Stimulated activated naive CD8-positive, alpha-beta T cell treated with anti-CD3 and anti-CD28 coated beads, Interleukin-15, amount 100 ng/mL, for 72 hours (primary cell): ENCODE data around the gene IDH3A.
"Not testable (repeated sequence)": the region's sequence is repeated elsewhere in the genome, so short reads cannot be mapped to it uniquely, and the experiment has no call there.

Experiments used
- ATAC-seq: fragments of 150-1000 bp; cut with Tn5 transposase; 2 replicates; pipeline ENCODE4 v1.10.0; 2021; ENCODE audit warnings: mild to moderate bottlenecking, moderate library complexity
- DNase-seq, 2 donors: peaks; one replicate each; pipeline ENCODE4 v3.0.0; 2021 to 2022
- H3K27ac Mint-ChIP-seq, 2 donors: one replicate each; pipeline ENCODE4 v1.8.0; 2022; ENCODE audit warnings: mild to moderate bottlenecking in 2 of 2, mixed read lengths in 2 of 2, moderate library complexity in 2 of 2
- H3K27me3 Mint-ChIP-seq: one replicate; pipeline ENCODE4 v1.8.0; 2022; ENCODE audit warnings: mixed read lengths
- H3K4me1 Mint-ChIP-seq: one replicate; pipeline ENCODE4 v1.8.0; 2022; ENCODE audit warnings: mild to moderate bottlenecking, mixed read lengths
- H3K4me3 Mint-ChIP-seq, 2 donors: one replicate each; pipeline ENCODE4 v1.8.0; 2022; ENCODE audit warnings: mild to moderate bottlenecking in 2 of 2, mixed read lengths in 2 of 2, moderate library complexity in 1 of 2
- H3K9me3 Mint-ChIP-seq, 2 donors: one replicate each; pipeline ENCODE4 v1.8.0; 2022; ENCODE audit warnings: mixed read lengths in 2 of 2

The IDH3A gene

GRCh38 chr15:78146425-78147154 is 2.6 kb upstream of the IDH3A start:
- DNase-seq = no peak
- no peak for ATAC-seq
- Mint-ChIP-seq H3K9me3 (no peaks in the 10 kb centered on the region), H3K4me3 (no peak overlapping the region), H3K27ac (no peak overlapping the region), H3K27me3 (no peaks in the 10 kb centered on the region), H3K4me1 (peaks cover 34% of the 10 kb centered on the region)

GRCh38 chr15:78147566-78147965 is 1.6 kb upstream of the IDH3A start:
- Mint-ChIP-seq H3K27ac (no peak overlapping the region), H3K9me3 (no peaks in the 10 kb centered on the region), H3K27me3 (no peaks in the 10 kb centered on the region), H3K4me3 (peak overlapping the region; percentile 90 to 98), H3K4me1 (peaks cover 37% of the 10 kb centered on the region)
- DNase-seq (no peak), ATAC-seq (no peak)

GRCh38 chr15:78148392-78149067 is 632 bp upstream of the IDH3A start:
- no peaks in the 10 kb centered on the region for H3K9me3 Mint-ChIP-seq
- ATAC-seq (peak; percentile 3), DNase-seq (no peak)
- H3K27ac Mint-ChIP-seq = peak overlapping the region; percentile 88 to 96
- peaks cover 45% of the 10 kb centered on the region for H3K4me1 Mint-ChIP-seq
- no peaks in the 10 kb centered on the region for H3K27me3 Mint-ChIP-seq
- peak overlapping the region; percentile 90 to 98 for H3K4me3 Mint-ChIP-seq

GRCh38 chr15:78149805-78150751 is 916 bp downstream of the IDH3A start:
- Mint-ChIP-seq H3K9me3 (no peaks in the 10 kb centered on the region), H3K27ac (peak overlapping the region; percentile 93 to 96), H3K27me3 (no peaks in the 10 kb centered on the region), H3K4me3 (peak overlapping the region; percentile 90 to 98), H3K4me1 (peaks cover 45% of the 10 kb centered on the region)
- no peak for DNase-seq
- no peak for ATAC-seq

- peaks cover 45% of the 10 kb centered on the region for H3K4me1 Mint-ChIP-seq
- not testable (repeated sequence) for ATAC-seq, DNase-seq, H3K27ac Mint-ChIP-seq, H3K27me3 Mint-ChIP-seq, H3K9me3 Mint-ChIP-seq
- H3K4me3 Mint-ChIP-seq = peak overlapping the region; percentile 90 to 98
Measured at GRCh38 chr15:78151075-78151474, 1.9 kb downstream of the IDH3A start.

GRCh38 chr15:78154955-78155354 is 5.8 kb downstream of the IDH3A start:
- no peaks in the 10 kb centered on the region for H3K9me3 Mint-ChIP-seq
- no peaks in the 10 kb centered on the region for H3K27me3 Mint-ChIP-seq
- no peak overlapping the region for H3K4me3 Mint-ChIP-seq
- no peak for DNase-seq
- peak overlapping the region in 1 of 2 donors; percentile 57 for H3K27ac Mint-ChIP-seq
- ATAC-seq = no peak
- peaks cover 26% of the 10 kb centered on the region for H3K4me1 Mint-ChIP-seq

- DNase-seq = no peak
- peaks cover 21% of the 10 kb centered on the region for H3K4me1 Mint-ChIP-seq
- no peak for ATAC-seq
- no peak overlapping the region for H3K27ac Mint-ChIP-seq
- no peak overlapping the region for H3K4me3 Mint-ChIP-seq
- H3K9me3 Mint-ChIP-seq = no peaks in the 10 kb centered on the region
- no peaks in the 10 kb centered on the region for H3K27me3 Mint-ChIP-seq
Measured at GRCh38 chr15:78155355-78155939, 6.3 kb downstream of the IDH3A start.

GRCh38 chr15:78156653-78157052 is 7.5 kb downstream of the IDH3A start:
- Mint-ChIP-seq H3K27me3 (no peaks in the 10 kb centered on the region), H3K9me3 (no peaks in the 10 kb centered on the region), H3K4me1 (peaks cover 13% of the 10 kb centered on the region), H3K4me3 (no peak overlapping the region), H3K27ac (no peak overlapping the region)
- DNase-seq (no peak), ATAC-seq (no peak)

GRCh38 chr15:78157203-78157602 is 8.0 kb downstream of the IDH3A start:
- peaks cover 18% of the 10 kb centered on the region for H3K4me1 Mint-ChIP-seq
- no peaks in the 10 kb centered on the region for H3K27me3 Mint-ChIP-seq
- no peaks in the 10 kb centered on the region for H3K9me3 Mint-ChIP-seq
- ATAC-seq (no peak), DNase-seq (no peak)
- no peak overlapping the region for H3K4me3 Mint-ChIP-seq
- H3K27ac Mint-ChIP-seq = no peak overlapping the region

- ATAC-seq (no peak), DNase-seq (no peak)
- Mint-ChIP-seq H3K4me3 (no peak overlapping the region), H3K4me1 (peaks cover 7% of the 10 kb centered on the region), H3K27ac (no peak overlapping the region), H3K27me3 (no peaks in the 10 kb centered on the region), H3K9me3 (no peaks in the 10 kb centered on the region)
Measured at GRCh38 chr15:78159395-78159794, 10.2 kb downstream of the IDH3A start.

GRCh38 chr15:78162038-78162437 is 12.9 kb downstream of the IDH3A start:
- peak overlapping the region in 1 of 2 donors; percentile 69 for H3K4me3 Mint-ChIP-seq
- DNase-seq (peak in 1 of 2 donors; percentile 65), ATAC-seq (peak; percentile 98)
- H3K4me1 Mint-ChIP-seq = peaks cover 7% of the 10 kb centered on the region
- peak overlapping the region; percentile 23 to 82 for H3K27ac Mint-ChIP-seq
- no peaks in the 10 kb centered on the region for H3K27me3 Mint-ChIP-seq
- no peaks in the 10 kb centered on the region for H3K9me3 Mint-ChIP-seq

- no peaks in the 10 kb centered on the region for H3K9me3 Mint-ChIP-seq
- H3K4me1 Mint-ChIP-seq = peaks cover 15% of the 10 kb centered on the region
- H3K27ac Mint-ChIP-seq = peak overlapping the region; percentile 69 to 86
- DNase-seq (no peak), ATAC-seq (no peak)
- H3K27me3 Mint-ChIP-seq = no peaks in the 10 kb centered on the region
- no peak overlapping the region for H3K4me3 Mint-ChIP-seq
Measured at GRCh38 chr15:78164010-78164409, 14.8 kb downstream of the IDH3A start.

- Mint-ChIP-seq H3K27me3 (no peaks in the 10 kb centered on the region), H3K27ac (peak overlapping the region; percentile 90 to 92), H3K4me1 (peaks cover 16% of the 10 kb centered on the region), H3K9me3 (no peaks in the 10 kb centered on the region), H3K4me3 (peak overlapping the region in 1 of 2 donors; percentile 8)
- ATAC-seq (peak; percentile 100), DNase-seq (peak in 1 of 2 donors; percentile 53)
Measured at GRCh38 chr15:78167227-78167888, 18.2 kb downstream of the IDH3A start.

GRCh38 chr15:78168608-78169007 is 19.4 kb downstream of the IDH3A start:
- Mint-ChIP-seq H3K27me3 (no peaks in the 10 kb centered on the region), H3K9me3 (no peaks in the 10 kb centered on the region), H3K4me1 (peaks cover 20% of the 10 kb centered on the region), H3K27ac (peak overlapping the region in 1 of 2 donors; percentile 40), H3K4me3 (no peak overlapping the region)
- DNase-seq = no peak
- no peak for ATAC-seq
